B cell (primary cell): ENCODE measurements around the gene CFAP100. TPM values are rescaled to one million over a fixed set of nuclear protein-coding genes. Genes with fewer than 3 reads are reported as not detected.

Source experiments
- ATAC-seq: fragments of 200-7000 bp; cut with Tn5 transposase; one replicate; pipeline ENCODE4 v1.10.0; 2021; ENCODE audit warnings: low read depth, mild to moderate bottlenecking, moderate number of reproducible peaks, moderate library complexity
- CTCF ChIA-PET: fragments of 350-600 bp; sonication (Branson Sonifier 250); formaldehyde crosslinking; loops from one replicate; lab custom pipeline; 2021; ENCODE audit warnings: antibody characterized with exemption, inconsistent platforms; lab: Charles Lee
- POLR2A ChIA-PET: fragments of 350-600 bp; sonication (Branson Sonifier 250); formaldehyde crosslinking; loops from one replicate; lab custom pipeline; 2021; ENCODE audit warnings: antibody characterized with exemption; lab: Charles Lee
- DNase-seq: peaks from one replicate; pipeline ENCODE4 v3.0.0; 2013
- H2AFZ ChIP-seq: 2 replicates; pipeline ENCODE4 v1.6.1; 2012; ENCODE audit warnings: mild to moderate bottlenecking, low read depth, low read length; ENCODE audit not compliant: insufficient read depth, poor library complexity, severe bottlenecking
- H3K27ac ChIP-seq, 2 donors: 1 replicate in 1 of 2; 2 replicates in 1 of 2; pipeline ENCODE4 v1.5.1; 2012 to 2013; ENCODE audit warnings: low read length in 2 of 2, mild to moderate bottlenecking in 2 of 2, moderate library complexity in 1 of 2
- H3K27me3 ChIP-seq, 4 experiments: fragments of 200-600 bp in 1 of 4; sonication (generic) in 1 of 4; replicated peaks in 1 of 4; 1 replicate in 2 of 4; 2 replicates in 2 of 4; pipeline versions ENCODE4 v1.6.1 to v1.7.0; 2013 to 2016; ENCODE audit warnings: low read length in 3 of 4, mild to moderate bottlenecking in 2 of 4, mixed read lengths in 1 of 4, moderate library complexity in 1 of 4; ENCODE audit not compliant: insufficient read depth in 4 of 4, control insufficient read depth in 3 of 4; ENCODE audit errors: control extremely low read depth in 1 of 4
- H3K36me3 ChIP-seq, 2 experiments: replicated peaks in 1 of 2; 1 replicate in 1 of 2; 2 replicates in 1 of 2; pipeline versions ENCODE4 v1.6.1 to v1.7.1; 2013; ENCODE audit warnings: low read length in 1 of 2; ENCODE audit not compliant: insufficient read depth in 2 of 2, control insufficient read depth in 1 of 2; ENCODE audit errors: control extremely low read depth in 1 of 2, extremely low read depth in 1 of 2
- H3K4me1 ChIP-seq, 2 donors: fragments of 200-600 bp in 1 of 2; sonication (generic) in 1 of 2; 1 replicate in 1 of 2; 2 replicates in 1 of 2; pipeline versions ENCODE4 v1.5.1 to v1.6.1; 2013 to 2017; ENCODE audit warnings: low read length in 2 of 2; ENCODE audit not compliant: control insufficient read depth in 2 of 2, insufficient read depth in 2 of 2
- H3K4me2 ChIP-seq: replicated peaks from 2 replicates; pipeline ENCODE3; 2012; ENCODE audit warnings: mild to moderate bottlenecking, low read depth, low read length; ENCODE audit not compliant: poor library complexity, severe bottlenecking
- H3K4me3 ChIP-seq, 5 experiments: fragments of 200-600 bp in 1 of 5; sonication (generic) in 1 of 5; 1 replicate in 3 of 5; 2 replicates in 2 of 5; pipeline versions ENCODE4 v1.5.1 to v1.7.0; 2011 to 2016; ENCODE audit warnings: low read length in 4 of 5, mild to moderate bottlenecking in 4 of 5, low read depth in 2 of 5, control low read depth in 1 of 5, moderate library complexity in 1 of 5; ENCODE audit not compliant: insufficient read depth in 1 of 5; ENCODE audit errors: control extremely low read depth in 1 of 5, extremely low read depth in 1 of 5
- H3K79me2 ChIP-seq: fragments of 200-600 bp; sonication (generic); one replicate; pipeline ENCODE4 v1.6.0; 2016; ENCODE audit warnings: low read length; ENCODE audit not compliant: control insufficient read depth, insufficient read depth
- H3K9ac ChIP-seq: fragments of 200-600 bp; sonication (generic); 2 replicates; pipeline ENCODE4 v1.6.1; 2017; ENCODE audit warnings: mild to moderate bottlenecking, low read length, moderate library complexity
- H3K9me3 ChIP-seq, 3 donors: one replicate each; pipeline versions ENCODE4 v1.6.1 to v1.7.1; 2013; ENCODE audit warnings: low read length in 2 of 3; ENCODE audit not compliant: control insufficient read depth in 2 of 3, insufficient read depth in 1 of 3; ENCODE audit errors: control extremely low read depth in 1 of 3
- H4K20me1 ChIP-seq: 2 replicates; pipeline ENCODE4 v1.6.0; 2012; ENCODE audit warnings: mild to moderate bottlenecking, low read length; ENCODE audit not compliant: insufficient read depth, control insufficient read depth, poor library complexity, severe bottlenecking
- H3K27ac Mint-ChIP-seq: one replicate; pipeline ENCODE4 v1.8.0; 2021; ENCODE audit warnings: mixed read lengths
- H3K27me3 Mint-ChIP-seq: one replicate; pipeline ENCODE4 v1.8.0; 2021; ENCODE audit warnings: mixed read lengths
- H3K4me1 Mint-ChIP-seq: one replicate; pipeline ENCODE4 v1.8.0; 2021; ENCODE audit warnings: mixed read lengths
- H3K4me3 Mint-ChIP-seq: one replicate; pipeline ENCODE4 v1.8.0; 2021; ENCODE audit warnings: mixed read lengths
- H3K9me3 Mint-ChIP-seq: one replicate; pipeline ENCODE4 v1.8.0; 2022; ENCODE audit warnings: mixed read lengths; ENCODE audit not compliant: insufficient read depth
- EZH2 ChIP-seq: IDR thresholded peaks from 2 replicates; pipeline ENCODE4 v1.6.1; 2012; ENCODE audit warnings: borderline replicate concordance, low read depth, mild to moderate bottlenecking, moderate library complexity, low read length; ENCODE audit not compliant: insufficient read depth, poor library complexity, severe bottlenecking
- WGBS: methylation state at CpG from one replicate; pipeline ENCODE4 v1.1.5; 2013; ENCODE audit warnings: missing lambda C conversion rate; ENCODE audit not compliant: insufficient coverage; 5-methylcytosine and 5-hydroxymethylcytosine counted together
- intact Hi-C: fragments of 100-400 bp; cut with micrococcal nuclease; formaldehyde crosslinking; loops from one replicate; pipeline ENCODE4 v1.10.0; 2022
- polyA plus RNA-seq: library from polyadenylated mRNA; depleted of rRNA; stranded (reverse); fragments of >200 nt; gene quantifications from 2 replicates; pipeline ENCODE4 v1.2.3, GENCODE V29; 2012
- total RNA-seq, 2 donors: library from RNA; stranded (reverse); fragments of 120-200 nt in 1 of 2; gene quantifications; 1 replicate in 1 of 2; 2 replicates in 1 of 2; pipeline versions ENCODE4 v1.2.3 to v1.2.4, GENCODE V29; 2013 to 2022
- TF ChIP-seq, protein P1 (sequence below): fragments of 200-600 bp; IDR thresholded peaks from one replicate; pipeline ENCODE4 v1.8.0; 2022; ENCODE audit warnings: antibody characterized with exemption, mild to moderate bottlenecking

Gene CFAP100
- total and polyA plus RNA-seq, 2 donors (not counting 1 experiment from before 2014, with no cell fraction given): not detected

DNA sequence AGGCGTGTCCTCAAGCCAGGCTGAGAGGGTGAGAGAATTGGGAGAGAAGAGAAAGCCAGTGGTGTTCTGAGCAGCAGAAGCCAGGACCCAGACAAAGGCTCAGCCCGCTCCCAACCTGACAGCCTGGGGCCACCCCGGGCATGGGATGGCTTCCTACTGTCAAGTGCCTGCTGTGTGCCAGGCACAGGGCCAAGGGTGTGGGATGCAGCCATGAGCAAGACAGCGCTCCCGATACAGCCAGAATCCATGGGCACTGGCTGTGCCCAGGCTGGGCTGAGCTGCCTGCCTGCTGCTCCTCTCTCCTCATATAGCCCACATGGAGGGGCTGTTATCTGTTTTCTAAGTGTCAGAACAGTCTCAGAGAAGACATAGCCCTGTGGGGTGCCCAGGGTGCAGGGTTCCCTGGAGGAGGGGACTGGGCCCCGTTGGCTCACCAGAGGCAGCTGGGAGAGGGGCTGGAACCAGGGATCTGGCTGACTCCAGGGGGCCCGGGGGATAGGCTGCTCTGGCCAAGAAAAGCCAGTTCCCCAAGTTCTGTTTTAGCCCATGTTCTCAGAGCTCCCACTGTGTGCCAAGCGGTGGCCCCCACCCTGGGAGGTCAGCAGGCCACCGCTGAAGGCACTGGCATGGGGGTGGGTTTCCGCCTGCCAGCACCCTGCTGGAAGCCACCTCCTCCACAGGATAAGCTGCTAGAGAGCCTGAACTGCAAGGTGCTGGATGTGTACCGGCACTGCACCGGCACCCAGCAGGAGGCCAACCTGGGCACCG, 39.0 kb downstream of the CFAP100 start:
- ChIA-PET CTCF (no interaction called here), POLR2A (no interaction called here)
- Histone ChIP-seq H3K4me2 (no peak overlapping the region), H3K9me3 (peaks cover 0 to 6% (median 0%) of the 10 kb centered on the region in 3 donors), H3K4me1 (no peaks in the 10 kb centered on the region), H3K27ac (no peak overlapping the region), H3K27me3 (no peaks in the 10 kb centered on the region), H3K36me3 (peaks cover 0 to 23% of the 10 kb centered on the region in 2 experiments), H3K79me2 (no peaks in the 10 kb centered on the region), H3K9ac (no peak overlapping the region), H2AFZ (no peak overlapping the region), H4K20me1 (no peaks in the 10 kb centered on the region), H3K4me3 (no peak overlapping the region)
- TF ChIP-seq, protein P1, sequence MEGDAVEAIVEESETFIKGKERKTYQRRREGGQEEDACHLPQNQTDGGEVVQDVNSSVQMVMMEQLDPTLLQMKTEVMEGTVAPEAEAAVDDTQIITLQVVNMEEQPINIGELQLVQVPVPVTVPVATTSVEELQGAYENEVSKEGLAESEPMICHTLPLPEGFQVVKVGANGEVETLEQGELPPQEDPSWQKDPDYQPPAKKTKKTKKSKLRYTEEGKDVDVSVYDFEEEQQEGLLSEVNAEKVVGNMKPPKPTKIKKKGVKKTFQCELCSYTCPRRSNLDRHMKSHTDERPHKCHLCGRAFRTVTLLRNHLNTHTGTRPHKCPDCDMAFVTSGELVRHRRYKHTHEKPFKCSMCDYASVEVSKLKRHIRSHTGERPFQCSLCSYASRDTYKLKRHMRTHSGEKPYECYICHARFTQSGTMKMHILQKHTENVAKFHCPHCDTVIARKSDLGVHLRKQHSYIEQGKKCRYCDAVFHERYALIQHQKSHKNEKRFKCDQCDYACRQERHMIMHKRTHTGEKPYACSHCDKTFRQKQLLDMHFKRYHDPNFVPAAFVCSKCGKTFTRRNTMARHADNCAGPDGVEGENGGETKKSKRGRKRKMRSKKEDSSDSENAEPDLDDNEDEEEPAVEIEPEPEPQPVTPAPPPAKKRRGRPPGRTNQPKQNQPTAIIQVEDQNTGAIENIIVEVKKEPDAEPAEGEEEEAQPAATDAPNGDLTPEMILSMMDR: no peak
- TF ChIP-seq EZH2: no peak
- no peaks in the 10 kb centered on the region for H3K4me1 Mint-ChIP-seq
- no peak overlapping the region for H3K4me3 Mint-ChIP-seq
- intact Hi-C loops: no loop called here
- WGBS: 98% methylated on average over 12 of the region's 13 CpGs
- DNase-seq (no peak), ATAC-seq (no peak)
- no peaks in the 10 kb centered on the region for H3K27me3 Mint-ChIP-seq
- H3K9me3 Mint-ChIP-seq: no peaks in the 10 kb centered on the region
- no peak overlapping the region for H3K27ac Mint-ChIP-seq

DNA sequence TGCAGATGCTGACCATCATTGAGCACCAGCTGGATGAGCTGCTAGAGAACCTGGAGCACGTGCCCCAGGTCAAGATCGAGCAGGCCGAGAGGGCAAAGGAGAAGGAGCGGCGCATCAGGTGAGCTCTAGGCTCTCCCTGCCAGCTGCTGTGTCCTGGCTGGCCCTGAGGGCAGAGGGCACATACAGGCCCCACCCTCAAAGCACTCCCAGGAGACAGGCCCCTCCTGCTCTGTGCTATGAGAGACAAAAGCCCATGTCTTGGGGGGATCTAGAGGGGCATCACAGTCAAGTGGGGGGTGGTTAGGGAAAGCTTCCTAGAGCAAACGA, 39.5 kb downstream of the CFAP100 start:
- Mint-ChIP-seq H3K27ac (no peak overlapping the region), H3K27me3 (no peaks in the 10 kb centered on the region), H3K9me3 (no peaks in the 10 kb centered on the region), H3K4me1 (no peaks in the 10 kb centered on the region), H3K4me3 (no peak overlapping the region)
- no peak overlapping the region for H3K9ac ChIP-seq
- no peak overlapping the region for H3K27ac ChIP-seq
- POLR2A ChIA-PET: no interaction called here
- H3K79me2 ChIP-seq: no peaks in the 10 kb centered on the region
- no peak for ATAC-seq
- intact Hi-C loops: no loop called here
- TF ChIP-seq, protein P1: no peak
- no peak for TF ChIP-seq EZH2
- H4K20me1 ChIP-seq: no peaks in the 10 kb centered on the region
- H2AFZ ChIP-seq: no peak overlapping the region
- no peaks in the 10 kb centered on the region for H3K27me3 ChIP-seq
- CTCF ChIA-PET: no interaction called here
- H3K4me1 ChIP-seq: no peaks in the 10 kb centered on the region
- peaks cover 0 to 29% of the 10 kb centered on the region in 2 experiments for H3K36me3 ChIP-seq
- no peak overlapping the region for H3K4me3 ChIP-seq
- H3K4me2 ChIP-seq: no peak overlapping the region
- no peak for DNase-seq
- 100% methylated on average over 6 of the region's 6 CpGs for WGBS
- H3K9me3 ChIP-seq: peaks cover 0 to 4% (median 0%) of the 10 kb centered on the region in 3 donors
